ENCODE results near the gene EPM2A.

GRCh38 chr6:145744619-145745018 lies 9.3 kb upstream of the EPM2A start:
- TF ChIP-seq CTCF (optimal IDR thresholded peaks at IDR 0.05 in 1 of 3, IDR thresholded peaks at IDR 0.05 in 1 of 3, conservative IDR thresholded peaks at IDR 0.05 in 1 of 3; ENCODE audit: extremely low read depth in 1 of 3, insufficient read depth in 2 of 3, low read length in 3 of 3), result no peak
- no peak for TF ChIP-seq EZH2 (IDR thresholded peaks at IDR 0.05; ENCODE audit: low read length)

Measured in keratinocyte (primary cell).